COLO668 (cell line): ENCODE measurements around the gene ICE2.

ENCODE experiments used
- DNase-seq: peaks from one replicate; lab custom pipeline; 2025; ENCODE audit not compliant: unreplicated experiment; lab: John Stamatoyannopoulos, UW

The ICE2 gene

GRCh38 chr15:60373327-60373726 lies 105.6 kb downstream of the ICE2 start:
- no peak for DNase-seq

- no peak for DNase-seq
Observed at GRCh38 chr15:60372756-60373155, 106.2 kb downstream of the ICE2 start.

GRCh38 chr15:60372227-60372626 lies 106.7 kb downstream of the ICE2 start:
- DNase-seq = no peak

GRCh38 chr15:60371175-60372051 lies 107.5 kb downstream of the ICE2 start:
- peak; percentile 52 for DNase-seq

- DNase-seq = no peak
Observed at GRCh38 chr15:60370869-60371136, 108.1 kb downstream of the ICE2 start.

GRCh38 chr15:60370105-60370868 lies 108.7 kb downstream of the ICE2 start:
- DNase-seq = no peak

GRCh38 chr15:60369696-60370095 lies 109.2 kb downstream of the ICE2 start:
- no peak for DNase-seq
